DMS53 (cell line): ENCODE data around the gene RNF39.
"Not testable (repeated sequence)": the region's sequence is repeated elsewhere in the genome, so short reads cannot be mapped to it uniquely, and the experiment has no call there.

Experiments used
- DNase-seq: peaks from one replicate; lab custom pipeline; 2025; lab: John Stamatoyannopoulos, UW

Gene RNF39

GRCh38 chr6:30062471-30063178, 12.9 kb downstream of the RNF39 start:
- DNase-seq: no peak

- peak; percentile 71 for DNase-seq
Measured at GRCh38 chr6:30061858-30062458, 13.6 kb downstream of the RNF39 start.

GRCh38 chr6:30061092-30061857, 14.3 kb downstream of the RNF39 start, which contains the start of gene POLR1H:
TSS of gene POLR1H (plus strand) at chr6:30061265. CDS start at chr6:30061525, 260 bp downstream.
- peak; percentile 99 for DNase-seq

GRCh38 chr6:30060606-30061091, 14.9 kb downstream of the RNF39 start:
- DNase-seq: peak; percentile 65

- no peak for DNase-seq
Measured at GRCh38 chr6:30055513-30055912, 20.1 kb downstream of the RNF39 start.

- no peak for DNase-seq
Measured at GRCh38 chr6:30053682-30054081, 21.9 kb downstream of the RNF39 start.

GRCh38 chr6:30047220-30047619, 28.3 kb downstream of the RNF39 start:
- no peak for DNase-seq

- peak; percentile 7 for DNase-seq
Measured at GRCh38 chr6:30044630-30045029, 30.9 kb downstream of the RNF39 start.

- no peak for DNase-seq
Measured at GRCh38 chr6:30043744-30044143, 31.8 kb downstream of the RNF39 start.

- no peak for DNase-seq
Measured at GRCh38 chr6:30042914-30043313, 32.7 kb downstream of the RNF39 start.

GRCh38 chr6:30042476-30042875, 33.1 kb downstream of the RNF39 start:
- no peak for DNase-seq

- no peak for DNase-seq
Measured at GRCh38 chr6:30041821-30042220, 33.7 kb downstream of the RNF39 start.

GRCh38 chr6:30041221-30041620, 34.3 kb downstream of the RNF39 start:
- no peak for DNase-seq

- peak; percentile 51 for DNase-seq
Measured at GRCh38 chr6:30037182-30037788, 38.3 kb downstream of the RNF39 start.

GRCh38 chr6:30035784-30036183, 39.8 kb downstream of the RNF39 start:
- DNase-seq: no peak

GRCh38 chr6:30033440-30033839, 42.1 kb downstream of the RNF39 start:
- not testable (repeated sequence) for DNase-seq

GRCh38 chr6:30031381-30031780, 44.2 kb downstream of the RNF39 start:
- DNase-seq: no peak

GRCh38 chr6:30029588-30029987, 46.0 kb downstream of the RNF39 start:
- no peak for DNase-seq

GRCh38 chr6:30025186-30025585, 50.4 kb downstream of the RNF39 start:
- DNase-seq: peak; percentile 56

- DNase-seq: not testable (repeated sequence)
Measured at GRCh38 chr6:30022712-30023111, 52.9 kb downstream of the RNF39 start.

GRCh38 chr6:30022189-30022588, 53.4 kb downstream of the RNF39 start:
- no peak for DNase-seq

- DNase-seq: no peak
Measured at GRCh38 chr6:30020626-30021025, 54.9 kb downstream of the RNF39 start.
